Measurements from ENCODE around the gene SNAP47. TPM values are rescaled to one million over a fixed set of nuclear protein-coding genes. Genes with fewer than 3 reads are reported as not detected.

The SNAP47 gene
- total and polyA plus RNA-seq, 2 experiments from 2014 or later: 29.3 to 40.1 TPM

DNA sequence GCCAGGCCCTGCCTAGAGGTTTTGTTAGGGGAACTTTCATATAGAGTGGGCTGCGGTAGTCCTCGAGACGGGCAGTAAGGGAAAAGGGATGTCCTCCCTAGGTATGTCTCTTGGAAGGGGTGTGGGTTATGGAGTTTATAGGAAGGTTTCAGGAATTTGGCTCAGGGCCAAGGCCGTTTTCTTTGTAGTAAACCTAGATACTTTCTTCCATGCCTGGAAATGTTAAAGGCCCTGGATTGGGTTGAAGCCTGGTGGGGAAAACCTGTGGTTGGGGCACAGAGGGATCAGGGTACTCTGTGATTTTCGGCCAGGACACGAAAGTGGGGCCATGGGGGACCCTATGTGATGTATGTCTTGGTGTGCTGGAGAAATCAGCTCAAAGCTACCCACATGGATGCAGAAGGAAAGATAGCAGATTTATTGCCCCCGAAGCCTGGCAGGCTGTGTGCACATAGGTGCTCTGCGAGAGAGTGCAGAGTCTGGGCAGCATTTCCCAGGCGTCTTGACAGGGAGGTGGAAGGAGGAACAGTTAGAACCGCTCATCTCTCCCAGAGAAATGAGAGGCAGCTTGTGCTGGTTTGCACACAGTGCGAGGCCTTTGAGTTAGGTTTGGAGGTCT lies 1.7 kb downstream of the SNAP47 start:
- no peaks in the 10 kb centered on the region for H3K9me2 ChIP-seq (ENCODE audit: insufficient read depth)
- H3K27me3 ChIP-seq (replicated peaks; ENCODE audit: insufficient read depth): no peaks in the 10 kb centered on the region
- DNase-seq: no peak
- no peak overlapping the region for H3K4me3 ChIP-seq
- peaks cover 88% of the 10 kb centered on the region for H3K79me2 ChIP-seq (ENCODE audit: insufficient read depth)
- no peak overlapping the region for H2AFZ ChIP-seq
- peaks cover 3% of the 10 kb centered on the region; the same call in 1 of the 2 replicates for H3K36me3 ChIP-seq (ENCODE audit: low read depth)
- no peak overlapping the region for H3K27ac ChIP-seq
- in situ Hi-C loops (cut with MboI): no loop called here
- no peaks in the 10 kb centered on the region for H3F3A ChIP-seq (ENCODE audit: insufficient read depth)
- H3K4me1 ChIP-seq (ENCODE audit: insufficient read depth): peaks cover 7% of the 10 kb centered on the region; the same call in 1 of the 2 replicates
- no peak overlapping the region for H3K9ac ChIP-seq
- TF ChIP-seq EZH2phosphoT487 (IDR thresholded peaks at IDR 0.05; ENCODE audit: insufficient read depth, low read depth) (no peak), EZH2 (IDR thresholded peaks at IDR 0.05; ENCODE audit: insufficient read depth, poor library complexity, severe bottlenecking) (no peak)
- H3K9me3 ChIP-seq (ENCODE audit: low read depth): no peaks in the 10 kb centered on the region
- H4K20me1 ChIP-seq (ENCODE audit: insufficient read depth): no peaks in the 10 kb centered on the region
- H3K4me2 ChIP-seq (ENCODE audit: unreplicated experiment): no peak overlapping the region
- WGBS, 2 experiments (ENCODE audit: low coverage in 1 of 2, low lambda C conversion rate in 2 of 2, missing lambda C conversion rate in 2 of 2): 76 to 79% methylated on average over 11 of the region's 11 CpGs

DNA sequence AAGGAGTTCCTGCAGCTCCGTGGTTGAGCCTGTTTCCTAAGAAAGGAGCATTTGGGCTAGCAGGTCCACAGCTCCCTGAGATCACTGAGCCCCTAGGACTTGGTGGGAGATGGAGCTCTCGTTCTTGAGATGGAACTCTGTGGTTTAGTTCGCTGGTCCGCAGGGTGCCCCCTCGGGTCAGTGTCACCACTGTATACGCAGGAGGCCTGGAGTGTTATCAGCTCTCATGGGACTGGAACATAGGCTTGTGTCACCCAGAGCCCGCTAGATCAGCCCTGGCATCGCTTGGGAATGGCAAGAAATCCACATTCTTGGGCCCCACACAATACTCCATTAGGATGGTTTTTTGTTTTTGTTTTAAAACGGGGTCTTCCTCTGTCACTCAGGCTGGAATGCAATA lies 3.6 kb downstream of the SNAP47 start:
- in situ Hi-C loops (cut with MboI): no loop called here
- 80 to 84% methylated on average over 7 to 9 of the region's 9 CpGs for WGBS, 2 experiments (ENCODE audit: low coverage in 1 of 2, low lambda C conversion rate in 2 of 2, missing lambda C conversion rate in 2 of 2)
- H2AFZ ChIP-seq: no peak overlapping the region

DNA sequence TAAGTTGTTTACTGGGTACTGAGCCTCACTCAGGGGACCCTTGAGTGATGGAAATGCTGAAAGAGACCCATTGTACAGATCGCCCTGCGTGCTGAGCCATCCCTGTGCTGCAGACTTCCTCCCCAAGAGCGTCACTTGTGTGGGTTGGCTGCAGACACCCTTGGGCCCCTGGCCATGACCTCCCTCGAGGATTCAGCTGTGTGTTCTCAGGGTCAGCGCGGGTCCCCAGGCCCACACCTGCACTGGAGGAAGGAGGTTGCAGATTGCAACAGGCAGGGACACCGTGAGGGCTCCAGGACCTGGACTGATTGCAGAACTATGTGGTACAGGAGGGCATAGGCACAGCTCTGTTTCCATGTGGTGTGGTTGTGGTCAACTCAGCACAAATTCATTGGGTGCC lies 4.4 kb downstream of the SNAP47 start:
- 99 to 100% methylated on average over 7 of the region's 7 CpGs for WGBS, 2 experiments (ENCODE audit: low coverage in 1 of 2, low lambda C conversion rate in 2 of 2, missing lambda C conversion rate in 2 of 2)
- Histone ChIP-seq H3K79me2 (ENCODE audit: insufficient read depth) (peaks cover 96% of the 10 kb centered on the region), H3K27me3 (replicated peaks; ENCODE audit: insufficient read depth) (no peaks in the 10 kb centered on the region), H3F3A (ENCODE audit: insufficient read depth) (no peaks in the 10 kb centered on the region), H3K36me3 (ENCODE audit: low read depth) (no peaks in the 10 kb centered on the region), H3K4me2 (ENCODE audit: unreplicated experiment) (no peak overlapping the region), H4K20me1 (ENCODE audit: insufficient read depth) (no peaks in the 10 kb centered on the region), H3K4me3 (no peak overlapping the region), H3K9me2 (ENCODE audit: insufficient read depth) (no peaks in the 10 kb centered on the region), H3K9me3 (ENCODE audit: low read depth) (no peaks in the 10 kb centered on the region), H2AFZ (no peak overlapping the region), H3K4me1 (ENCODE audit: insufficient read depth) (0 out of 2 replicates have a peak, but pooled peaks cover 3% of the 10 kb centered on the region), H3K9ac (no peak overlapping the region), H3K27ac (no peak overlapping the region)
- in situ Hi-C loops (cut with MboI): no loop called here
- TF ChIP-seq EZH2 (IDR thresholded peaks at IDR 0.05; ENCODE audit: insufficient read depth, poor library complexity, severe bottlenecking) (no peak), EZH2phosphoT487 (IDR thresholded peaks at IDR 0.05; ENCODE audit: insufficient read depth, low read depth) (no peak)
- no peak for DNase-seq

More for the DNA sequence above, 3.6 kb downstream of the SNAP47 start:
- H3K9ac ChIP-seq: no peak overlapping the region
- peaks cover 6% of the 10 kb centered on the region; the same call in 1 of the 2 replicates for H3K4me1 ChIP-seq (ENCODE audit: insufficient read depth)
- H3K9me2 ChIP-seq (ENCODE audit: insufficient read depth): no peaks in the 10 kb centered on the region
- no peaks in the 10 kb centered on the region for H3K36me3 ChIP-seq (ENCODE audit: low read depth)
- DNase-seq: no peak
- H3K4me3 ChIP-seq: no peak overlapping the region
- no peaks in the 10 kb centered on the region for H3F3A ChIP-seq (ENCODE audit: insufficient read depth)
- H3K27ac ChIP-seq: no peak overlapping the region
- H4K20me1 ChIP-seq (ENCODE audit: insufficient read depth): no peaks in the 10 kb centered on the region
- H3K9me3 ChIP-seq (ENCODE audit: low read depth): no peaks in the 10 kb centered on the region
- no peak for TF ChIP-seq EZH2phosphoT487 (IDR thresholded peaks at IDR 0.05; ENCODE audit: insufficient read depth, low read depth)
- no peak for TF ChIP-seq EZH2 (IDR thresholded peaks at IDR 0.05; ENCODE audit: insufficient read depth, poor library complexity, severe bottlenecking)
- H3K27me3 ChIP-seq (replicated peaks; ENCODE audit: insufficient read depth): no peaks in the 10 kb centered on the region
- H3K79me2 ChIP-seq (ENCODE audit: insufficient read depth): peaks cover 96% of the 10 kb centered on the region
- no peak overlapping the region for H3K4me2 ChIP-seq (ENCODE audit: unreplicated experiment)

DNA sequence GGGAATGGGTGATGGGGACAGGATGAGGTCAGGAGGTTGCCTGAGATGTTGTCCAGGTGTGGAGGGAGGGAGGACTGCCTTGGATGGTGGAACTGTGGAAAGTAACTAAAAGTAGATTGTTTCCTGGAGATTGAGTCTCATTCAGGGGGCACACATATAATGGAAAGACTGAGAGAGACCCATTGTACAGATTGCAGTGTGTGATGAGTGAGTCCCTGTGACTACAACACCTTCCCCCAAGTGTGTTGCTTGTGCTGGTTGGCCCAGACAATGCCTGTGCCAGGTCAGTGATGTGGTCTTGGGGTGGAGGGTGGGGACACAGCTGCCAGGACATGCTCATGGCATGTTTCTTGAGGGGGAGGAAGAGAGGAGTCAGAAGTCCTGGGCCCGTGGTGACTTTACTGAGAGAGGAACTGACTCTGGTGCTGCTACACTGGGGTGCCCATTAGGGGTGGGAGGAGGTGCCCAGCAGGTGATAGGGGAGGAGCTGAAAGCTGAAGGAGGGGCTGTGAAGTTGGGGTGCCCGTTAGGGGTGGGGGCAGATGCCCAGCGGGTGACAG lies 5.2 kb downstream of the SNAP47 start:
- TF ChIP-seq EZH2phosphoT487 (IDR thresholded peaks at IDR 0.05; ENCODE audit: insufficient read depth, low read depth) (no peak), EZH2 (IDR thresholded peaks at IDR 0.05; ENCODE audit: insufficient read depth, poor library complexity, severe bottlenecking) (no peak)
- no peaks in the 10 kb centered on the region for H3F3A ChIP-seq (ENCODE audit: insufficient read depth)
- no peaks in the 10 kb centered on the region for H3K27me3 ChIP-seq (replicated peaks; ENCODE audit: insufficient read depth)
- H2AFZ ChIP-seq: no peak overlapping the region
- DNase-seq: no peak
- no peaks in the 10 kb centered on the region for H3K9me2 ChIP-seq (ENCODE audit: insufficient read depth)
- H3K9ac ChIP-seq: no peak overlapping the region
- no peak overlapping the region for H3K27ac ChIP-seq
- in situ Hi-C loops (cut with MboI): no loop called here
- H3K36me3 ChIP-seq (ENCODE audit: low read depth): no peaks in the 10 kb centered on the region
- H3K4me2 ChIP-seq (ENCODE audit: unreplicated experiment): no peak overlapping the region
- H4K20me1 ChIP-seq (ENCODE audit: insufficient read depth): no peaks in the 10 kb centered on the region
- H3K4me1 ChIP-seq (ENCODE audit: insufficient read depth): 0 out of 2 replicates have a peak, but pooled peaks cover 3% of the 10 kb centered on the region
- no peak overlapping the region for H3K4me3 ChIP-seq
- H3K79me2 ChIP-seq (ENCODE audit: insufficient read depth): peaks cover 98% of the 10 kb centered on the region
- no peaks in the 10 kb centered on the region for H3K9me3 ChIP-seq (ENCODE audit: low read depth)
- 82% methylated on average over 3 of the region's 3 CpGs; no CpG with 5 or more reads in 1 of the 2 experiments for WGBS, 2 experiments (ENCODE audit: low coverage in 1 of 2, low lambda C conversion rate in 2 of 2, missing lambda C conversion rate in 2 of 2)

All from GM23248 (cell line).